ENCODE data around the gene MAFB.

Gene MAFB

DNA sequence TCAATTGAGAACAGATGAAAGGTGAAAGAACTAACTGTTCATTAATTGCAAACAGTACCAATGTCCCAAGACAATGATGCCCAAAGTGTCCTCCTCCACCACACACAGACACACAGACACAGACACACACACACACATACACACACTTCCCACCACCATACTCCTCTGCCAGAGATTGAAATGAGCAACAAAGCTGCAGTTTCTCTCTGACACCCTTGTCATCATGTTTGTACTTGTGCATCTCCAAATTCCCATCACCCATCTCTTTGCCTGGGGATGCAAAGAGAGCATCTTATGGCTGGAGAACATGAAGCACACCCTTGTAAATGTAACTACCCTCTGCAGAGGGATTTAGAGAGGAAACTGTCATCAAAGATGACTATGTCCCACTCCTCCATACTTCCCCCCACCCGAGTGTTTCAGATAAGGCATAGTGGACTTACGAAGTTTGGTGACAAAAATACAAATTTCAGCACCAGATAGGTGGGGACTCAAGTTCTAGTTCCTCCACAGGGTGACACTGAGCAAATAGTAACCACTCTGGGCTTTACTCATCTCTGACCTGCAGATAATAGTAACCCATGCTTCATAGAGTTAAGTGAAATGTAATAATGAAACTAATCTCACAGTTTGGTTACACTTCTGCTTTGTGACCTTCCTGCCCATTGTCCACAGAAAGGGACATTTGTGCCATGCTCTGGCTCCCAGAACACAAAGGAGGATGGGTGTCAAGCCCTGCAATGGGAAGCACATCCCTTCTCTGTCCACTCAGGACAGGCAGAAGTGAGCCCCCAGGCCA lies 8.7 kb downstream of the MAFB start:
- no peak for DNase-seq

DNA sequence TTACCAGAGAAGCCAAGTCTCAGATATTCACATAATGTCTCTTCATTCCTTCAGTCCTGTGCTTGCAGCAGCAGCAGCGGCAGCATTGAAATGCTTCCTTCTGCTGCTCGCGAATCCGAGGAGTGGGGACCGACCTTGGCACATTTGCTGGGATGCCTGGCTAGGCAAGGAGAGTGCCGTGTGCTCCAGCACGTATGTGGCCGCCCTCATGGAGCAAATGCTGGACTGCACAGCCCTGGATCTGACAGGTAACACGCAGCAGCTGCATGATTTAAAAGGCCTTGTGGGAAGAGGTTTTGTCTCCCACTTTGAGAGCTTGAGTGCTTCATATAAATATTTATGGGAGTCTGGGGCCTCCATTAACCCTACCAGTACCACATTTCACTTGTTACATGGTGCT lies 9.9 kb downstream of the MAFB start:
- DNase-seq: no peak

GRCh38 chr20:40678286-40678875 lies 10.7 kb downstream of the MAFB start:
- no peak for DNase-seq

DNA sequence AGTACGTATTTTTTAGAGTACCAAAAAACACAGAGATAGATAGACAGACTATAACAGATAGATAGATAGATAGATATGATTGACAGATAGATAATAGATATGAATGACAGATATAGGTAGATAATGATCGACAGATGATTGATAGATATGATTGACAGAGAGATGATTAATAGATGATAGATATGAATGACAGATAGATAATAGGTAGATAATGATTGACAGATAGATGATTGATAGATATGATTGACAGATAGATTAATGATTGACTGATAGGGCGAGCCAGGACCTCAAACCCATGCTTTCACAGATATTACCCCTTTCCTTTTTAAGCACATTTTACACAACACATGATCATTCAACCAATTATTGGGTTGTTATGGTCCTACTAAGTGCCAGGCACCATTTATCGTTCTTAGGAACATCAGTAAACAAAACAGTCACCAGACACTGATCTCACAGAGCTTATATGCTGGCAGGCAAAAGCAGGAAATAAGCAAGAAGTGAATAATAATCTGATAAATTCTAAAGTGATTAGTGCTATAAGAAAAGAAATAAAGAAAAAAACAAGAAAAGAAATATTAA lies 11.6 kb downstream of the MAFB start:
- no peak for DNase-seq

GRCh38 chr20:40676491-40677269 lies 12.4 kb downstream of the MAFB start:
- no peak for DNase-seq

DNA sequence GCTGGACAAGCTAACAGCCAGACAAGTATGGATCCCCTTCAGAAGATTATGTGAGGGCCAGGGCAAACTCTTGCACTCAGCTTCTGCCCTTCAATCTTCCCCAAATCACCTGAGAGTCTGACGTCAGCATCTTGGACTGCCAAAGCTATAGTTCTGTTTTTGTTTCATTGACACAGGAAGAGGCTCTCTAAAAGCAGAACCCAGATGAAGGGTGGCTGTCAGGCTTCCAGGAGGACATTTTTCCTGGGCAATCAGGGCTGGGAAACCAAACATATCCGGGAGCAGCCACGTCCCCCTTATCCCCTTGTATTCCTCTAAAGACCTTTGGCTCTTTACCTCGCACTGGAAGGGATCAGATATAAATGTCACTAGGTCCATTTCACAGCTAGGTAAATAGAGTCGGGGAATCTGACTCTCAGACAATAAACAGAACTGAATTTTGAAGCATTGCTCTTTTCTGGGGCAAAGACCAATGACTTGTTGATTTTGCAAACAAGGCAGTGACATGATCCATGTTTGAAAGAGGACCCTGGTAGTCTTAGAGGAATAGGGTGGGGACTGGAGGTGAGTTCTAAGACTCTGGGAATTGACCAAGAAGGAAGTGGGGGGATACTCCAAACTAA lies 13.3 kb downstream of the MAFB start:
- no peak for DNase-seq

DNA sequence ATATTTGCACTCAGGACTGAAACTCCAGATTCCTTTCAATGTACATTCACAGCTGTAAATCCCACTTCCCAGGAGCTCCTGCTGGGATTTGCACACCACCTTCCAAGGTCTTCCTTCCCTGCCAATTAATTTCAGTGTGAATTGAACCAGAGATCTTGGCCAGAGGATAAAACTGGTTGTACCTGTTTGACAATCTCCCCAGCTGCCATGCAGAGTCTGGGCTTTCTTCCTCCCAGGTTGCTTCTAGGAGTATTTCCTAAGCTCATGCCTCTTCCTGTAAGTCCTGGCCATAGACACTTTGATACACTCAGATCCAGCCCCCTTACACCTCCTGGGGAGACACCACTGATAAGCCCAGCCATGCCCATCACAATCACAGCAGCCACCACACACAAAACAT lies 15.6 kb downstream of the MAFB start:
- no peak for DNase-seq

DNA sequence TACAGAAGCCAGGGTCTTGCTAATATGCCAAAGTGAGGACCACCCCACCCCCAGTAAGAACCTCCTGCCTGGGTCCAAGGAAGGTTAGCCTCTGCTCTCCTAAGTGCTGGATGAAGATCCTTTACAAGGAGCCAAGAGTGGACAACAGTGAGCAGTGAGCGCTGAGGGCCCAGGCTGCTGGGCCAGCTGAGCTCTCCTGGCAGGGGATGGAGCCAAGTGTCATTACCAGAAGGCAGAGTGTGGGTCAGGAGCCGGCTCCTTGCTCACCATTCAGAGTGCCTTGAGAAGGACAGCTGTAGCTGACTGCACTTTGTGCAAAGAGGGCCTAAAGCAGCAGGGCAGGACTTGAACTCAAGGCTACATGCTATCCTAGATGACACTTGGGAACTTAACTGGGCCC lies 16.9 kb downstream of the MAFB start:
- DNase-seq: no peak

DNA sequence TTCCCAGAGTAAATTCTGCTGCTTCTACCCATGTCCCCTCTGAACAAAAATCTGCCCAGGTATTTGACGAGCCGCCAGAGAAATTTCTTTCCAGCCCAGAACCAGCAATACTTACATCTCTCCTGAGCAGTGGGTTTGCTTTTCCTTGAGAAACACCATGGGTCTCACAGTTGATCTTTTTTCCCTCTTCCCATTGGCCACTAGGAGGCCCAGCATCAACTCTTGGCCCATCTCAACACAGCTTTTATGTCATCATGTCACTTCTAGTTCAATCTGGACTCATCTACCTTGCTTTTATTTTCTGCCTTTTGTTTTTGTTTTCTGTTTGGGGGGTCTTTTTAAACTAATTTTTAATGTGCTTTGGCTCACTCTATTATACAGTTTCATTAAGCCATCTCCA lies 18.8 kb downstream of the MAFB start:
- DNase-seq: no peak

DNA sequence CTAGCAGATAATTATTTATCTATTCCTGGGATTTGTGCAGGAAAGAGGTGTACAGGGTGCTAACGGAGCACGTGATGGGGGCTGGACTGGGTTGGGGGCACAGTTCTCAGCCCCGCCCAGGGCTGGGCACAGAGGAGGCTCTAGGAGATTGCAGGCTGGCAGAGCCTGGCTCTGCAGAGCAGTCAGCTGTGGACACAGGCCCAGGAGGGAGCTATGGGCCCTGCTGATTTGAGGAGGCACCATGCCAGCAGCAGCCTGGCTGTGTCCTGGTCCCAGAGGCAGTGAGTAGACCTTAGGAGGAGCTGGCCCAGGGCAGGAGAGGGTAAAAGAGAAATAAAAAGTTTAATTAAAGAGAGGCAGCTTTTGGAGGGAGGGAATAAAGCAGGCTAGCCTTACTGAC lies 19.3 kb downstream of the MAFB start:
- DNase-seq: no peak

DNA sequence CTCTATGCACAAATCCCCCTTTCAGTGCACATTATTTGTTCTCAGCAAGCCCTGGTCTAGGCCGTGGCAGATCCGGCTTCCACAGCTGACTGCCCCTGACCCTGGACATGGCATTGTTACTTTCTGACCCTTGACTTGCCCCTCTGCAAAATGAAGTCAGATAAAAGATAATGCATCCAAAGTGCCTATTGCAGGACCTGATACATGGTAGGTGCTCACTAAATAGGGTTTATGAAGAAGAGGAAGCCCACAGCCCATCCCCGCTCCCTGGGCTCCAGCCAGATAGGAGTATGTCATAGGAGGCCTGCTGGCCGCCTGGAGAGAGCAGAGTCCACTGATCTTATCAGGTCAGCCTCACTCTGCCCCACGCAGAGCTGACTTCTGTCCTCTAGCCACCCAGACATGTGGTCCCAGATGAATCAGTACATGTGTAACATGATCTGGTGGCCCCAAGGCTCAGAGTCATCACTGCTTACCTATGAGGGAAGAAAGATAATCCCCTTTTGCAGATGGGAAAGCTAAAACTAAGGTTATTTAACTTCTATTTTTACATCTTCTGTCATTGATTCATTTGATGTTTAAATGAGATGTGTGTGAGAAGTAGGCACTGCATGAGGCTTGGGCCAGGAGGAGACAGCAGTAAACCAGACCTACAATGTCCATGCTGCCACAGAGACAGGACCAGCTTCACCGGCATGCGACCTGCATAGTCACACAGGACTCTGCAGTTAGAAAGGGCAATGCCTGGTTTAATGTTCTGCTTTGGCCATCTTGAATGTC lies 20.4 kb downstream of the MAFB start:
- DNase-seq: peak; percentile 28

DNA sequence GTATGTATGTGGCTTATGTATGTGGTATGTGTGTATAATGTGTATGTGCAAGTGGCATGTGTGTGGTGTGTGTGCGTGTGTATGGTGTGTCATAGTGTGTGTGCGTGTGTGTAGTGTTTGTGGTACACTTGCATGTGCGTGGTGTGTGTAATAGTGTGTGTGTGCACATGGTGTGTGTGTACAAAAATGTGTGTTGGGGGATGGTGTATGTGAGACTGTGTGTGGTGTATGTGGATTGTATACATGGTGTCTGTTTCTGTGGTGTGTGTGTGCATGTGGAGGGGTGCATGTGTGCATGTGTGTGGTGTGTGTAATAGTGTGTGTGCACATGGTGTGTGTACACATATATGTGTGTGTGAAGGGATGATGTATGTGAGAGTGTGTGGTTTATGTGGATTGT lies 21.5 kb downstream of the MAFB start:
- DNase-seq: no peak

GRCh38 chr20:40666336-40666735 lies 22.7 kb downstream of the MAFB start:
- DNase-seq: no peak

GRCh38 chr20:40664891-40665290 lies 24.1 kb downstream of the MAFB start:
- no peak for DNase-seq

- no peak for DNase-seq
These were observed 24.8 kb downstream of the MAFB start for GRCh38 chr20:40663991-40664880.

DNA sequence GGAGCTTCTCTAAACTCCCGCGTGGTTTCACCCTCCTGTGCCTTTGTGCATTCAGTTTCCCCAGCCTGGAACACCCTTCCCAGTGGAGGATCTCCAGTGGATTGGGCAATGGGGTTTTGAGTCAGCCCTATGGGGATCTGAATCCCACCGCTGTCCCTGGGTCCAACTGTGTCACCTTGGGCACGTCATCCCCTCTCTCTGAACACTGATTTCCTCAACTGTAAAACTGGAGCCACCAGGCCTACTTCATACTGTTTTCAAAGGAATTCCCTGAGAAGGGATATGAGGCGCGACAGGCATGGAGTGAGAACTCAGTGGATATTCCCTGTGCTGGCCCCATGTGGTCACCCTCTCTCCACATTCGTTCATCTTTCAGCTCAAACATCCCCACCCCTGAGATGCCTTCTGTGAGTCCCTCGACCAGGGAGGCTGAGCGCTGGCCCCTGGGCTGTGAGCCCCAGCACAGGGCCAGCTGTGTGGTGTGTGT lies 25.7 kb downstream of the MAFB start:
- no peak for DNase-seq

- no peak for DNase-seq
These were observed 29.5 kb downstream of the MAFB start for GRCh38 chr20:40659567-40659966.

- DNase-seq: no peak
These were observed 30.5 kb downstream of the MAFB start for GRCh38 chr20:40658509-40658908.

DNA sequence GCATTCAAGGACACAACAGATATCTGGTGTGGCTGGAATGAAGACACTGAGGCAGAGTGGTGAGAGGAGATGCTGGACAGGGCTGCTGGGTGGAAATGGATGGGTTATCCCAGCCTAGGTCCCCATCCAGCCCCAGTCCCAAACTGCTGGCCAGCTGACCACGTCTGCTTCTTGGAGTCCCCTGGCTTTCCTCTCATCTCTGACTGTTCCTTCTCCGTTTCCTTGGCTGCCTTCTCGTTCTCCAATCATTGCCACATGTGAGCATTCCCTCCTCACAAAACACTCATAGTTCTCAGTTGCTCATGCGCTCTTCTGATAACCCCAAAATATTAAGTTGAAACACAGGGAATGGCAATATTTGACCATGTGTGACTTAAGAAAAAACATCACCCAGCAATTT lies 31.5 kb downstream of the MAFB start:
- DNase-seq: no peak

- no peak for DNase-seq
These were observed 33.6 kb downstream of the MAFB start for GRCh38 chr20:40655451-40655850.

DNA sequence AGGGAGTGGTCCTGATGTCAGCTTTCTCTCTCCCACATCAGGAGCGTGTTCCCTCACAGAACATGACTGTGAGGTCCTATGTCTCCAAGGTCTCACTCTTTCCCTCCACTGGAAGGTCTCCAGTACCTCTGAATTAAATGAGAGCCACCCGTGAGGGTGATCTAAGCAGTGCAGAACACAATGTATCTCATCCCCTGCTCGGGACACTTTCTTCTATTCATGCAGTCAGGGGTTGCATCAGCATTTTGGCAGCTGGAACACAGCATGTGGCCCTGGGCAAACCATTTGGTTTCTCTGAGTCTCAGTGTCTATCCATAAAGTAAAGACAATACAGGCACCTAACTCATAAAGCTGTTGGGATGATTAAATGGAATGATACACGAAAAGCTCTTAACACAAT lies 34.2 kb downstream of the MAFB start:
- DNase-seq: peak; percentile 17

All from OCI-M1 (cell line).